ENCODE measurements around the gene IRX6. TPM values are rescaled to one million over a fixed set of nuclear protein-coding genes. Genes with fewer than 3 reads are reported as not detected.

IRX6 gene
- total and polyA plus RNA-seq, 2 experiments from 2014 or later, result 0.10 TPM; not detected in 1

DNA sequence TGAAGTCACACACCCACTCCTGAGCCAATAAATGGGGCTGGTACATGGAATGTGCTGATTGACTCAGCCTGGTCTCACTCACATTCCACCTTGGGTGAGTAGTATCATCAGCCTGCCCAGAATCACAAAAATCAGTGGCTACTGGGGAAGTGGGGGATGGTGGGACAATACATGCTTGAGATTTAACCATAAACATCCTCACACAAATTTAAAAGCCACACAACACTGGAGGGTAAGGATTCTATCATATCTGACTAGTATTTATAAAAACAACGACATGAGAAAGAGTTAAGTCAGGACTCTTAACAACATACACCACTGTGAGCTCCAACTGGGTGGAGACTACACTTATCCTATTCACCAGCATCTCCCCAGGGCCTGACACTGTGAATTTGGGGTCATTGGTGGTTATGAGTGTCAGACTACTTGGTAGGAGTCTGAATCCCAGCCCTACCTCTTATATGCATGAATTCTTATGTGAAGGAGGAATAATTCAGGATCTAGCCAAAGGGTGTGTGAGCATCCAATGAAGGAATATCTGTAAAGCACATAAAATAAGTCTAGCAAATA, 26.0 kb upstream of the IRX6 start:
- no peak overlapping the region for H3K4me3 ChIP-seq
- no peak for DNase-seq (ENCODE audit: low spot score)
- TF ChIP-seq EZH2 (IDR thresholded peaks at IDR 0.05; ENCODE audit: borderline replicate concordance), result no peak
- no peaks in the 10 kb centered on the region for H3K9me2 ChIP-seq (replicated peaks; ENCODE audit: insufficient read depth)
- 6% methylated on average over 1 of the region's 1 CpG for WGBS (ENCODE audit: low lambda C conversion rate, missing lambda C conversion rate)
- H3K4me1 ChIP-seq (ENCODE audit: insufficient read depth), result peaks cover 4% of the 10 kb centered on the region
- no peaks in the 10 kb centered on the region for H4K20me1 ChIP-seq (ENCODE audit: insufficient read depth, poor library complexity, severe bottlenecking)
- no peaks in the 10 kb centered on the region for H3K36me3 ChIP-seq (replicated peaks; ENCODE audit: insufficient read depth, low read depth)
- peaks cover 8% of the 10 kb centered on the region for H3K27me3 ChIP-seq
- no peaks in the 10 kb centered on the region for H3K79me2 ChIP-seq
- no peak overlapping the region for H2AFZ ChIP-seq
- H3K4me2 ChIP-seq, result no peak overlapping the region
- no peak overlapping the region for H3K27ac ChIP-seq
- no peaks in the 10 kb centered on the region for H3K9me3 ChIP-seq (ENCODE audit: low read depth)

DNA sequence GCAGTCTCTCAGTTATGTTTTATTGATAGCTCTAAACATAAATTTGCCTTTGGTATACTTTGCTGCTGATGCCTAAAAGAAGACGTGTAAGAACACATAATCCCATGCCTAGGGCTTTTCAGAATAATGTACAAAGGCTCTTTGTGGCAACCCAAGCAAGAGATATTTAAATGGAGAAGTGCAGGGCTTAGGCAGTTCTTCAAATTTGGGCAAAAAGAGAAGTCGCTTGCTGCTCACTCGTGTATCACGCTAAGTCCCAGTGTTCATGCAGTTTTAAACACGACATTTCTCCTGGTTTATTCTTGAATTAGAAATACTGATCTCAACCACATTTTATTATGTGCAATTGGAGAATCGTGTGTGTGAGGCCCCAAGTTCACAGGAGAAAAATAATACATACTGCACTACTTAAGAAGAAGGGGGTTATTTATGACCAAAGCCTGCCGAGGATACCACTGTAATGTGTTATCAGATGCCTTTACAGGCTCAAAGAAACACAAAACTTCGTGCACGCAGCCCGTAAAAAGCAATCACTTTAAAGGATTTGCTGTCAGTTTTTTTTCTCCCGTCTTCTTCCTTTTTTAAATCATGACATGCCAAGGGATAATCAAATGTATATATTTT, 22.5 kb upstream of the IRX6 start:
- H3K9me2 ChIP-seq (replicated peaks; ENCODE audit: insufficient read depth), result no peaks in the 10 kb centered on the region
- no peak for TF ChIP-seq EZH2phosphoT487 (IDR thresholded peaks at IDR 0.05; ENCODE audit: low read depth, severe bottlenecking, unreplicated experiment)
- TF ChIP-seq, protein P1, sequence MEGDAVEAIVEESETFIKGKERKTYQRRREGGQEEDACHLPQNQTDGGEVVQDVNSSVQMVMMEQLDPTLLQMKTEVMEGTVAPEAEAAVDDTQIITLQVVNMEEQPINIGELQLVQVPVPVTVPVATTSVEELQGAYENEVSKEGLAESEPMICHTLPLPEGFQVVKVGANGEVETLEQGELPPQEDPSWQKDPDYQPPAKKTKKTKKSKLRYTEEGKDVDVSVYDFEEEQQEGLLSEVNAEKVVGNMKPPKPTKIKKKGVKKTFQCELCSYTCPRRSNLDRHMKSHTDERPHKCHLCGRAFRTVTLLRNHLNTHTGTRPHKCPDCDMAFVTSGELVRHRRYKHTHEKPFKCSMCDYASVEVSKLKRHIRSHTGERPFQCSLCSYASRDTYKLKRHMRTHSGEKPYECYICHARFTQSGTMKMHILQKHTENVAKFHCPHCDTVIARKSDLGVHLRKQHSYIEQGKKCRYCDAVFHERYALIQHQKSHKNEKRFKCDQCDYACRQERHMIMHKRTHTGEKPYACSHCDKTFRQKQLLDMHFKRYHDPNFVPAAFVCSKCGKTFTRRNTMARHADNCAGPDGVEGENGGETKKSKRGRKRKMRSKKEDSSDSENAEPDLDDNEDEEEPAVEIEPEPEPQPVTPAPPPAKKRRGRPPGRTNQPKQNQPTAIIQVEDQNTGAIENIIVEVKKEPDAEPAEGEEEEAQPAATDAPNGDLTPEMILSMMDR (IDR thresholded peaks at IDR 0.05; ENCODE audit: poor library complexity), result no peak
- no peak for TF ChIP-seq EZH2 (IDR thresholded peaks at IDR 0.05; ENCODE audit: borderline replicate concordance)
- WGBS (ENCODE audit: low lambda C conversion rate, missing lambda C conversion rate), result 52% methylated on average over 11 of the region's 11 CpGs
- no peaks in the 10 kb centered on the region for H3K79me2 ChIP-seq
- peaks cover 4% of the 10 kb centered on the region for H3K4me1 ChIP-seq (ENCODE audit: insufficient read depth)
- H3K4me3 ChIP-seq, result no peak overlapping the region
- no peaks in the 10 kb centered on the region for H4K20me1 ChIP-seq (ENCODE audit: insufficient read depth, poor library complexity, severe bottlenecking)
- no peak overlapping the region for H3K27ac ChIP-seq
- DNase-seq (ENCODE audit: low spot score), result no peak
- H2AFZ ChIP-seq, result no peak overlapping the region
- no peaks in the 10 kb centered on the region for H3K36me3 ChIP-seq (replicated peaks; ENCODE audit: insufficient read depth, low read depth)
- H3K4me2 ChIP-seq, result no peak overlapping the region
- no peaks in the 10 kb centered on the region for H3K9me3 ChIP-seq (ENCODE audit: low read depth)
- peaks cover 8% of the 10 kb centered on the region for H3K27me3 ChIP-seq

DNA sequence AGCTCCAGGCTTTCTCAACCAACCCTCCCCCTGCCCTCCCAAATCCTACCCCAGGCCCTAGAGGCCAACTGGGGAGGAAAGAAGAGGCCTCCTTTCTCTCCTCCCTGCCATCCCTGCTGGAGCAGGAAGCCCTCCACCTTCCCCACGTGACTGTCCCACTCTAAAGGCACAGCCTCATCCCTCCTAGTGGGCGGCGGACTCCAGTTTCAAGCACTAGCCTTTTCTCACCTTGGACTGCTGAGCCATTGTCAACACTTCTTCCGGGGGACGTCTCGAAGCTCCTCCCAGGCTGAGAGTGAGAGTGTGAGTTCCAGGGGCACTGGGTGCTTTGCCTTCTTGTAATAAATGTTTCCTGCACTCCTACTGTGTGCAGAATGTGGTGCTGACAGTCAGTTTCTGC, 21.4 kb upstream of the IRX6 start:
- Histone ChIP-seq H3K79me2 (no peaks in the 10 kb centered on the region), H3K27ac (no peak overlapping the region), H3K36me3 (replicated peaks; ENCODE audit: insufficient read depth, low read depth) (no peaks in the 10 kb centered on the region), H3K27me3 (peaks cover 8% of the 10 kb centered on the region), H3K4me2 (no peak overlapping the region), H3K9me2 (replicated peaks; ENCODE audit: insufficient read depth) (no peaks in the 10 kb centered on the region), H2AFZ (no peak overlapping the region), H3K9me3 (ENCODE audit: low read depth) (no peaks in the 10 kb centered on the region), H3K4me1 (ENCODE audit: insufficient read depth) (peaks cover 4% of the 10 kb centered on the region), H4K20me1 (ENCODE audit: insufficient read depth, poor library complexity, severe bottlenecking) (no peaks in the 10 kb centered on the region), H3K4me3 (no peak overlapping the region)
- TF ChIP-seq EZH2phosphoT487 (IDR thresholded peaks at IDR 0.05; ENCODE audit: low read depth, severe bottlenecking, unreplicated experiment), result no peak
- 46% methylated on average over 6 of the region's 6 CpGs for WGBS (ENCODE audit: low lambda C conversion rate, missing lambda C conversion rate)
- DNase-seq (ENCODE audit: low spot score), result no peak

DNA sequence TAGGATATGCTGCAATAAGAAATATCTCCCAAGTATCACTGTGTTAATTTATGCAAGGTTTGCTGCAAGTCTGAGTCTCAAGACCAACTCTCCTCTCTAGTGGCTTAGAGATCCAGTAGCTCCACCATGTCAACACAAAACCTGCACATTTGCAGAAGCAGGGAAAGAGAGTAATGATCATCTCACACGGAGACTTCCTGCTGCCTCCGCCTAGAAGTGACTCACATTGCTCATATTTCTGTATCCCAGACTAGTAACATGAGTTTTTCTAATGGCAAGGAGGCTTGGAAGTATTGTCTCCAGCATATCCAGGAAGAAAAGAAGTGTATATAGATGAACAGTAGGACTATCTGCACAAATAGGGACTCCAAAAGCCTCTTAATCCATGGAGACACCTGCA, 15.0 kb upstream of the IRX6 start:
- Histone ChIP-seq H3K4me1 (ENCODE audit: insufficient read depth) (no peaks in the 10 kb centered on the region), H3K9me2 (replicated peaks; ENCODE audit: insufficient read depth) (no peaks in the 10 kb centered on the region), H3K27me3 (peaks cover 4% of the 10 kb centered on the region), H4K20me1 (ENCODE audit: insufficient read depth, poor library complexity, severe bottlenecking) (no peaks in the 10 kb centered on the region), H3K9me3 (ENCODE audit: low read depth) (no peaks in the 10 kb centered on the region), H3K36me3 (replicated peaks; ENCODE audit: insufficient read depth, low read depth) (no peaks in the 10 kb centered on the region), H3K4me2 (no peak overlapping the region), H3K79me2 (no peaks in the 10 kb centered on the region), H3K4me3 (no peak overlapping the region), H3K27ac (no peak overlapping the region), H2AFZ (no peak overlapping the region)
- DNase-seq (ENCODE audit: low spot score), result no peak
- TF ChIP-seq EZH2 (IDR thresholded peaks at IDR 0.05; ENCODE audit: borderline replicate concordance), result no peak
- 81% methylated on average over 2 of the region's 2 CpGs for WGBS (ENCODE audit: low lambda C conversion rate, missing lambda C conversion rate)

DNA sequence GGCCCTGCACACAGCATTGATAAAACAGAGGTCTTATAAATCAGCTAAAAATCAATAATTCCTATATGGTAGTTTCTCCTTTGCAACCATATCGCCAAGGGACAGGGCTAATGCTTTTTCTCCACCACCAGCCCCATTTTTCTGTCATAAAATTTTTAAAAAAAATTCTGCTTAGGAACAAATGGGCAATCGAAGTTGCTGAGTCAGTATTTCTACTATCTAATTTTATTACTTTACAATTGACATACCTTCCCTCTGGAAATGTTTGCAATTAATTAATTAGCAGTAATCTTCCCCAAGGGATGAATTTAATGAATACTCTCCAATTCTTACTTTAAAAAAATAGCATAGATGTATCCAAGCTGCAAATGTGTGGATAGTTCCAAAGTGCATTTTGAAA, 1.7 kb upstream of the IRX6 start:
- 84% methylated on average over 2 of the region's 2 CpGs for WGBS (ENCODE audit: low lambda C conversion rate, missing lambda C conversion rate)
- no peaks in the 10 kb centered on the region for H3K9me3 ChIP-seq (ENCODE audit: low read depth)
- DNase-seq (ENCODE audit: low spot score), result no peak
- H2AFZ ChIP-seq, result no peak overlapping the region
- TF ChIP-seq EZH2 (IDR thresholded peaks at IDR 0.05; ENCODE audit: borderline replicate concordance) (no peak), EZH2phosphoT487 (IDR thresholded peaks at IDR 0.05; ENCODE audit: low read depth, severe bottlenecking, unreplicated experiment) (no peak)
- TF ChIP-seq, protein P1 (IDR thresholded peaks at IDR 0.05; ENCODE audit: poor library complexity), result no peak
- no peak overlapping the region for H3K4me2 ChIP-seq
- peaks cover 92% of the 10 kb centered on the region for H3K27me3 ChIP-seq
- no peaks in the 10 kb centered on the region for H3K36me3 ChIP-seq (replicated peaks; ENCODE audit: insufficient read depth, low read depth)
- H3K9me2 ChIP-seq (replicated peaks; ENCODE audit: insufficient read depth), result no peaks in the 10 kb centered on the region
- no peak overlapping the region for H3K27ac ChIP-seq
- H3K4me1 ChIP-seq (ENCODE audit: insufficient read depth), result no peaks in the 10 kb centered on the region
- no peaks in the 10 kb centered on the region for H3K79me2 ChIP-seq
- no peak overlapping the region for H3K4me3 ChIP-seq
- H4K20me1 ChIP-seq (ENCODE audit: insufficient read depth, poor library complexity, severe bottlenecking), result no peaks in the 10 kb centered on the region
